Liver (tissue), 9 donors: ENCODE results near the gene ZNF827. TPM values are rescaled to one million over a fixed set of nuclear protein-coding genes. Genes with fewer than 3 reads are reported as not detected.

ENCODE experiments used
- DNase-seq: peaks from one replicate; pipeline ENCODE4 v3.0.0-alpha.2; 2017; ENCODE audit warnings: low spot score
- H3K27ac ChIP-seq, 2 donors: one replicate each; pipeline ENCODE4 v1.7.0; 2013; ENCODE audit warnings: inconsistent platforms in 2 of 2, low read length in 2 of 2, control low read depth in 1 of 2, low read depth in 1 of 2, mild to moderate bottlenecking in 1 of 2
- H3K27me3 ChIP-seq, 4 donors: one replicate each; pipeline versions ENCODE4 v1.6.1 to v1.7.0; 2013; ENCODE audit warnings: low read length in 3 of 4, inconsistent platforms in 1 of 4, mild to moderate bottlenecking in 1 of 4, moderate library complexity in 1 of 4; ENCODE audit not compliant: control insufficient read depth in 4 of 4, insufficient read depth in 4 of 4
- H3K36me3 ChIP-seq, 4 donors: one replicate each; pipeline versions ENCODE4 v1.6.1 to v1.7.0; 2013; ENCODE audit warnings: low read length in 3 of 4, mild to moderate bottlenecking in 3 of 4, low read depth in 1 of 4, moderate library complexity in 1 of 4; ENCODE audit not compliant: control insufficient read depth in 4 of 4, insufficient read depth in 3 of 4
- H3K4me1 ChIP-seq, 4 donors: one replicate each; pipeline versions ENCODE4 v1.6.1 to v1.7.0; 2013; ENCODE audit warnings: low read length in 3 of 4, mild to moderate bottlenecking in 3 of 4, moderate library complexity in 1 of 4; ENCODE audit not compliant: control insufficient read depth in 4 of 4, insufficient read depth in 4 of 4
- H3K4me3 ChIP-seq, 3 donors: one replicate each; pipeline versions ENCODE4 v1.6.1 to v1.7.0; 2013; ENCODE audit warnings: low read length in 3 of 3, control low read depth in 1 of 3, low read depth in 1 of 3, mild to moderate bottlenecking in 1 of 3
- H3K9ac ChIP-seq, 2 donors: one replicate each; pipeline ENCODE4 v1.7.0; 2013; ENCODE audit warnings: low read length in 2 of 2, mild to moderate bottlenecking in 2 of 2, moderate library complexity in 2 of 2, control low read depth in 1 of 2, low read depth in 1 of 2
- H3K9me3 ChIP-seq, 4 donors: one replicate each; pipeline versions ENCODE4 v1.6.1 to v1.7.0; 2013; ENCODE audit warnings: low read length in 3 of 4; ENCODE audit not compliant: control insufficient read depth in 4 of 4
- ATF3 ChIP-seq: IDR thresholded peaks from 2 replicates; pipeline ENCODE4 v1.6.1; 2016; ENCODE audit warnings: antibody characterized with exemption
- FOXA1 ChIP-seq: IDR thresholded peaks from 2 replicates; pipeline ENCODE4 v1.6.1; 2016; ENCODE audit warnings: antibody characterized with exemption
- FOXA2 ChIP-seq: IDR thresholded peaks from 2 replicates; pipeline ENCODE4 v1.6.1; 2016; ENCODE audit warnings: antibody characterized with exemption
- GABPA ChIP-seq, 2 donors: IDR thresholded peaks in 1 of 2; conservative IDR thresholded peaks in 1 of 2; 2 replicates each; pipeline ENCODE4 v1.6.1; 2016; ENCODE audit warnings: antibody characterized with exemption in 2 of 2, mild to moderate bottlenecking in 1 of 2, moderate library complexity in 1 of 2
- HNF4A ChIP-seq, 2 donors: conservative IDR thresholded peaks; 2 replicates each; pipeline ENCODE4 v1.6.1; 2016; ENCODE audit warnings: antibody characterized with exemption in 2 of 2, mild to moderate bottlenecking in 2 of 2
- HNF4G ChIP-seq: IDR thresholded peaks from 2 replicates; pipeline ENCODE4 v1.6.1; 2016; ENCODE audit warnings: antibody characterized with exemption
- JUND ChIP-seq, 2 donors: IDR thresholded peaks; 2 replicates each; pipeline ENCODE4 v1.6.1; 2016; ENCODE audit warnings: antibody characterized with exemption in 2 of 2
- RAD21 ChIP-seq, 2 donors: IDR thresholded peaks; 2 replicates each; pipeline ENCODE4 v1.6.1; 2016; ENCODE audit warnings: antibody characterized with exemption in 2 of 2, mild to moderate bottlenecking in 2 of 2
- REST ChIP-seq: IDR thresholded peaks from 2 replicates; pipeline ENCODE4 v1.6.1; 2016; ENCODE audit warnings: antibody characterized with exemption, mild to moderate bottlenecking
- RXRA ChIP-seq, 2 donors: IDR thresholded peaks; 2 replicates each; pipeline ENCODE4 v1.6.1; 2017 to 2018; ENCODE audit warnings: antibody characterized with exemption in 2 of 2, mild to moderate bottlenecking in 1 of 2
- SP1 ChIP-seq: IDR thresholded peaks from 2 replicates; pipeline ENCODE4 v1.6.1; 2018; ENCODE audit warnings: antibody characterized with exemption, mild to moderate bottlenecking
- TAF1 ChIP-seq: conservative IDR thresholded peaks from 2 replicates; pipeline ENCODE4 v1.6.1; 2016; ENCODE audit warnings: antibody characterized with exemption, mild to moderate bottlenecking
- YY1 ChIP-seq: IDR thresholded peaks from 2 replicates; pipeline ENCODE4 v1.6.1; 2016; ENCODE audit warnings: antibody characterized with exemption, mild to moderate bottlenecking
- WGBS: extraction: QIAGEN DNeasy Blood & Tissue Kit; methylation state at CpG from one replicate; pipeline ENCODE4 v1.1.7; 2013; 5-methylcytosine and 5-hydroxymethylcytosine counted together
- polyA plus RNA-seq, 2 donors: library from polyadenylated mRNA; stranded (reverse) in 1 of 2; unstranded in 1 of 2; fragments of 200-250 nt in 1 of 2; fragments of >200 nt in 1 of 2; fragmentation: Nextera tagmentation in 1 of 2; extraction: Ambion mirVana in 1 of 2; gene quantifications; one replicate each; pipeline versions ENCODE4 v1.2.1 to v1.2.3, GENCODE V29; 2013 to 2015
- total RNA-seq, 2 donors: library from RNA; depleted of rRNA; stranded (reverse); fragments of >200 nt; gene quantifications; one replicate each; pipeline ENCODE4 v1.2.3, GENCODE V29; 2014
- TF ChIP-seq, protein P1 (sequence below): fragments of 150-350 bp; IDR thresholded peaks from 2 replicates; pipeline ENCODE4 v1.5.1; 2017; ENCODE audit warnings: improper control_type of control experiment, low read depth, low read length; ENCODE audit not compliant: missing input control
- donor health status: healthy.
- donor health status: healthy.
- donor health status: healthy.
- donor health status: healthy.
- donor health status: healthy.

ZNF827 gene
- total and polyA plus RNA-seq, 4 donors, result 0.46 to 2.9 (median 1.2) TPM

GRCh38 chr4:145719752-145720624 lies 218.6 kb downstream of the ZNF827 start:
- Histone ChIP-seq H3K27me3 (no peaks in the 10 kb centered on the region), H3K4me3 (no peak overlapping the region), H3K36me3 (no peaks in the 10 kb centered on the region), H3K27ac (no peak overlapping the region), H3K9ac (no peak overlapping the region), H3K9me3 (no peaks in the 10 kb centered on the region), H3K4me1 (no peaks in the 10 kb centered on the region)
- no peak for TF ChIP-seq FOXA2
- no peak for TF ChIP-seq REST
- no peak for TF ChIP-seq RAD21 (IDR thresholded peaks at IDR 0.05)
- TF ChIP-seq FOXA1, result no peak
- TF ChIP-seq YY1, result no peak
- TF ChIP-seq GABPA (IDR thresholded peaks at IDR 0.05 in 1 of 2, conservative IDR thresholded peaks at IDR 0.05 in 1 of 2), result no peak
- no peak for TF ChIP-seq SP1
- TF ChIP-seq TAF1, result no peak
- no peak for TF ChIP-seq RXRA (IDR thresholded peaks at IDR 0.05)
- TF ChIP-seq, protein P1, sequence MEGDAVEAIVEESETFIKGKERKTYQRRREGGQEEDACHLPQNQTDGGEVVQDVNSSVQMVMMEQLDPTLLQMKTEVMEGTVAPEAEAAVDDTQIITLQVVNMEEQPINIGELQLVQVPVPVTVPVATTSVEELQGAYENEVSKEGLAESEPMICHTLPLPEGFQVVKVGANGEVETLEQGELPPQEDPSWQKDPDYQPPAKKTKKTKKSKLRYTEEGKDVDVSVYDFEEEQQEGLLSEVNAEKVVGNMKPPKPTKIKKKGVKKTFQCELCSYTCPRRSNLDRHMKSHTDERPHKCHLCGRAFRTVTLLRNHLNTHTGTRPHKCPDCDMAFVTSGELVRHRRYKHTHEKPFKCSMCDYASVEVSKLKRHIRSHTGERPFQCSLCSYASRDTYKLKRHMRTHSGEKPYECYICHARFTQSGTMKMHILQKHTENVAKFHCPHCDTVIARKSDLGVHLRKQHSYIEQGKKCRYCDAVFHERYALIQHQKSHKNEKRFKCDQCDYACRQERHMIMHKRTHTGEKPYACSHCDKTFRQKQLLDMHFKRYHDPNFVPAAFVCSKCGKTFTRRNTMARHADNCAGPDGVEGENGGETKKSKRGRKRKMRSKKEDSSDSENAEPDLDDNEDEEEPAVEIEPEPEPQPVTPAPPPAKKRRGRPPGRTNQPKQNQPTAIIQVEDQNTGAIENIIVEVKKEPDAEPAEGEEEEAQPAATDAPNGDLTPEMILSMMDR, result no peak
- WGBS, result 85% methylated on average over 10 of the region's 10 CpGs
- DNase-seq, result no peak

DNA sequence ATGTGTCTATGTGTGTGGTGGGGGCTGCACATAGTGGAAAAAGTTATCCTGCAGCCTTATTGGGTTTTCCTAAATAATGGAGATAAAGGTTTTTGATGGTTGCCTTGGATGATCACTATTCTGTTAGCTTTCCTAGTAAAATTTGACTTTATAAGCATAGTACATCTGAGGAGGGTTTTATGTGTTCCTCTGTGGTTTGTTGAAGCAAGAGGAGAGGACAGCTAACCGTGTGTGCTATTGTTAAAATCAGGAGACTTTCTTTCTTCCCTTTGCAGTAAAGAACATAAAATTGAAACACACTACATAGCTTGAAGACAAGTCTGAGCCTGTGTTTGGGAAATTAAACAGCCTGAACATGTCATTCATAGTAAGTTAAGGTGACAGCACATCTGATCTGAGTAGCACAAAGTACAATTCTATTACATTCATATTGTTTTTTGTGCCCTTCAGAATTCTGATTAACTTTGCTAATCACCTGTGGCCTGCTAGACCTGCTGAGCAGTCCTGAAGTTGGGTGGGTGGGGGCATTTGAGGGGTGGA lies 221.9 kb downstream of the ZNF827 start:
- Histone ChIP-seq H3K27ac (no peak overlapping the region), H3K9ac (no peak overlapping the region), H3K27me3 (no peaks in the 10 kb centered on the region), H3K36me3 (no peaks in the 10 kb centered on the region), H3K9me3 (no peaks in the 10 kb centered on the region), H3K4me3 (no peak overlapping the region), H3K4me1 (no peaks in the 10 kb centered on the region)
- no peak for DNase-seq
- 88% methylated on average over 1 of the region's 1 CpG for WGBS
- no peak for TF ChIP-seq HNF4A (conservative IDR thresholded peaks at IDR 0.05)
- TF ChIP-seq FOXA1, result no peak
- TF ChIP-seq JUND (IDR thresholded peaks at IDR 0.05), result no peak
- TF ChIP-seq YY1, result no peak
- no peak for TF ChIP-seq HNF4G
- TF ChIP-seq RAD21 (IDR thresholded peaks at IDR 0.05), result no peak
- no peak for TF ChIP-seq SP1
- TF ChIP-seq ATF3, result no peak
